ENCODE measurements around the gene ALCAM.

- TF ChIP-seq SIN3A (IDR thresholded peaks at IDR 0.05; ENCODE audit: borderline replicate concordance, insufficient read depth, low read length) = no peak
- no peak for TF ChIP-seq TAF1 (IDR thresholded peaks at IDR 0.05; ENCODE audit: borderline replicate concordance, insufficient read depth, low read length)
- TF ChIP-seq REST (IDR thresholded peaks at IDR 0.05; ENCODE audit: insufficient read depth in 1 of 2, low read depth in 2 of 2, low read length in 2 of 2) = no peak
Measured at GRCh38 chr3:105345156-105345555, 21.6 kb upstream of the ALCAM start.
